Activated CD8-positive, alpha-beta T cell treated with anti-CD3 and anti-CD28 coated beads for 36 hours (primary cell): ENCODE results near the gene KRT78. TPM values are rescaled to one million over a fixed set of nuclear protein-coding genes. Genes with fewer than 3 reads are reported as not detected.

Experiments
- ATAC-seq: fragments of 200-7000 bp; cut with Tn5 transposase; one replicate; pipeline ENCODE4 v1.10.0; 2021; ENCODE audit warnings: mild to moderate bottlenecking, moderate library complexity
- CTCF ChIA-PET: fragments of 350-600 bp; sonication (Branson Sonifier 250); formaldehyde crosslinking; loops from one replicate; lab custom pipeline; 2021; ENCODE audit warnings: antibody characterized with exemption; lab: Charles Lee
- POLR2A ChIA-PET: fragments of 350-600 bp; sonication (Branson Sonifier 250); formaldehyde crosslinking; loops from one replicate; lab custom pipeline; 2021; ENCODE audit warnings: antibody characterized with exemption; lab: Charles Lee
- DNase-seq: peaks from one replicate; pipeline ENCODE4 v3.0.0-alpha.2; 2020
- H3K27ac Mint-ChIP-seq: one replicate; pipeline ENCODE4 v1.8.0; 2021; ENCODE audit warnings: mild to moderate bottlenecking, mixed read lengths
- H3K27me3 Mint-ChIP-seq: one replicate; pipeline ENCODE4 v1.8.0; 2021; ENCODE audit warnings: mixed read lengths
- H3K36me3 Mint-ChIP-seq: one replicate; pipeline ENCODE4 v1.8.0; 2021; ENCODE audit warnings: low read depth, mixed read lengths
- H3K4me1 Mint-ChIP-seq: one replicate; pipeline ENCODE4 v1.8.0; 2021; ENCODE audit warnings: low read depth, mixed read lengths
- H3K4me3 Mint-ChIP-seq: one replicate; pipeline ENCODE4 v1.8.0; 2021; ENCODE audit warnings: mild to moderate bottlenecking, moderate library complexity, mixed read lengths
- H3K9me3 Mint-ChIP-seq: one replicate; pipeline ENCODE4 v1.8.0; 2021; ENCODE audit warnings: mixed read lengths
- CTCF ChIP-seq: fragments of 200-600 bp; IDR thresholded peaks from one replicate; pipeline ENCODE4 v1.8.0; 2022; ENCODE audit warnings: antibody characterized with exemption, mild to moderate bottlenecking
- intact Hi-C: fragments of 100-400 bp; cut with micrococcal nuclease; formaldehyde crosslinking; loops from one replicate; pipeline ENCODE4 v1.10.0; 2022
- total RNA-seq, 2 experiments: library from RNA; stranded (reverse); gene quantifications; one replicate each; pipeline ENCODE4 v1.2.3, GENCODE V29; 2021

The KRT78 gene
- total RNA-seq, 2 experiments from 2014 or later, result not detected

- CTCF ChIA-PET, result no interaction called here
- POLR2A ChIA-PET, result interaction anchor here (0.7 to 1.5 kb wide), 2 partner anchors 10 to 28 kb away, joined by 3 to 4 read pairs; no protein-coding TSS in a partner anchor
- intact Hi-C loops, result no loop called here
- H3K36me3 Mint-ChIP-seq, result no peaks in the 10 kb centered on the region
- TF ChIP-seq CTCF, result no peak
- H3K9me3 Mint-ChIP-seq, result no peaks in the 10 kb centered on the region
- ATAC-seq (no peak), DNase-seq (no peak)
- H3K27me3 Mint-ChIP-seq, result peaks cover 28% of the 10 kb centered on the region
- no peak overlapping the region for H3K27ac Mint-ChIP-seq
- H3K4me3 Mint-ChIP-seq, result no peak overlapping the region
- H3K4me1 Mint-ChIP-seq, result peaks cover 12% of the 10 kb centered on the region
Observed at GRCh38 chr12:52788876-52789636, 59.7 kb downstream of the KRT78 start.

DNA sequence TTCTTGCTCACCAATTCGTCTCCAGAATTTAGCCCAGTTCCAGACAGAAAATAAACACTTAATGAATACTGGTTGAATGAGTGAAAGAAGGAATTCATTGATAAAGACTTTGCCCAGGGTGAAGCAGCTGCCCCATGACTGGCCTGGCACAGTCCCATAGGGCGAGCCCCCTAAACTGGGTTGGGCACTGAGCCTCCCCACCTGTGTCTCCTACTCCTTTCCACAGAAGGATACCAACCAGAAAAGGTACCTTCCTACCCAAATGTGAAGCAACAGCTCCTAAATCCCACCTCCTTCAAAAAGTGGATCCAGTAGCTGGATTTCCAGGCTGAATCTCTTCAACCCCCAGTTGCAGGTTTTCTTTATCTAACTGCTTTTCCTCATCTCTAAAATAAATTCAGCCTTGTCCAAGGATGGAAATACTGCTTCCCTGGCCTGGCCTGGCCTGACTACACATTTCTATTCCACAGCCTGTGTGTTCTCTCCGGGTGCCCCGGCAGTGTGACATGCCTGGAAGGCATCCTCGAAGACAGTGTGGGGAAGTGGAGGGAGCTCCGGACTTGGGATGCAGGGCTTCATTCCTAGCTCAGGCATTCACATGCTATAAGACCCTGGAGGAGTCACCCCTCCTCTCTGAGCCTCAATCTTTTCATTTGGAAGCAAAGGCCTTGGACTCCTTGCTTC is 60.5 kb downstream of the KRT78 start:
- Mint-ChIP-seq H3K9me3 (no peaks in the 10 kb centered on the region), H3K27me3 (peaks cover 28% of the 10 kb centered on the region), H3K4me1 (peaks cover 11% of the 10 kb centered on the region), H3K36me3 (no peaks in the 10 kb centered on the region), H3K27ac (no peak overlapping the region), H3K4me3 (no peak overlapping the region)
- ATAC-seq, result no peak
- POLR2A ChIA-PET, result interaction anchor here (0.7 kb wide), 1 partner anchor 9 kb away, joined by 4 read pairs; no protein-coding TSS in a partner anchor
- no peak for TF ChIP-seq CTCF
- intact Hi-C loops, result no loop called here
- CTCF ChIA-PET, result interaction anchor here (0.8 kb wide), 1 partner anchor 205 kb away, joined by 3 read pairs; no protein-coding TSS in a partner anchor
- no peak for DNase-seq

Other genes with a start within 250 kb of the KRT78 start
- under 1 TPM; 0.16 to 0.32 TPM for gene KRT72, start 247.5 kb downstream of the KRT78 start, total RNA-seq
- under 1 TPM in 1 of 2 experiments, not detected in 1; 0.20 TPM for gene KRT73, start 230.4 kb downstream of the KRT78 start, total RNA-seq
- not detected for gene KRT2, start 196.8 kb downstream of the KRT78 start, total RNA-seq
- gene KRT1, start 168.6 kb downstream of the KRT78 start, total RNA-seq, result not detected
- gene KRT77, start 145.5 kb downstream of the KRT78 start, total RNA-seq, result not detected
- gene KRT76, start 71.6 kb downstream of the KRT78 start, total RNA-seq, result not detected
- gene KRT3, start 52.9 kb downstream of the KRT78 start, total RNA-seq, result not detected
- under 1 TPM; 0.11 to 0.16 TPM for gene KRT4, start 34.9 kb downstream of the KRT78 start, total RNA-seq
- gene KRT79, start 14.7 kb downstream of the KRT78 start, total RNA-seq, result 1 to 10 TPM in 1 of 2 experiments, under 1 TPM in 1; 0.87 to 1.6 TPM
- gene KRT8, start 56.1 kb upstream of the KRT78 start, total RNA-seq, result under 1 TPM; 0.29 to 0.40 TPM
- gene KRT18, start 100.1 kb upstream of the KRT78 start, total RNA-seq, result 1 to 10 TPM; 3.4 to 4.9 TPM
- gene EIF4B, start 157.5 kb upstream of the KRT78 start, total RNA-seq, result 100 to 1,000 TPM; 789 to 814 TPM
- 1 to 10 TPM; 1.1 to 1.6 TPM for gene TNS2, start 201.1 kb upstream of the KRT78 start, total RNA-seq
- gene SPRYD3, start 230.4 kb upstream of the KRT78 start, total RNA-seq, result 10 to 100 TPM; 24.8 to 25.0 TPM
- gene IGFBP6, start 248.7 kb upstream of the KRT78 start, total RNA-seq, result 1 to 10 TPM; 2.0 to 2.3 TPM